Right atrium auricular region (tissue), 2 donors: ENCODE results near the gene AHCYL1. TPM values are rescaled to one million over a fixed set of nuclear protein-coding genes. Genes with fewer than 3 reads are reported as not detected.

Experiments
- DNase-seq: peaks from one replicate; pipeline ENCODE4 v3.0.0-alpha.2; 2019; ENCODE audit warnings: low spot score
- H3K27ac ChIP-seq, 2 donors: fragments of 200-600 bp; sonication (generic); 1 replicate in 1 of 2; 2 replicates in 1 of 2; pipeline ENCODE4 v1.5.1; 2016 to 2019
- H3K27me3 ChIP-seq, 2 donors: fragments of 200-600 bp; sonication (generic); one replicate each; pipeline versions ENCODE4 v1.5.1 to v1.6.0; 2017 to 2019
- H3K36me3 ChIP-seq: fragments of 200-600 bp; sonication (generic); one replicate; pipeline ENCODE4 v1.5.1; 2016
- H3K4me1 ChIP-seq, 2 donors: fragments of 200-600 bp; sonication (generic); one replicate each; pipeline versions ENCODE4 v1.5.1 to v1.6.0; 2017 to 2019
- H3K4me3 ChIP-seq, 2 donors: fragments of 200-600 bp; sonication (generic); 1 replicate in 1 of 2; 2 replicates in 1 of 2; pipeline ENCODE4 v1.5.1; 2017 to 2019; ENCODE audit warnings: mild to moderate bottlenecking in 1 of 2, moderate library complexity in 1 of 2
- H3K9me3 ChIP-seq, 2 donors: fragments of 200-600 bp; sonication (generic); one replicate each; pipeline ENCODE4 v1.5.1; 2019
- total RNA-seq, 2 donors: library from RNA; depleted of rRNA; stranded (reverse); fragments of >200 nt; gene quantifications; one replicate each; pipeline ENCODE4 v1.1.0, GENCODE V29; 2016
- TF ChIP-seq, protein P1 (sequence below), 2 donors: fragments of 200-600 bp; sonication (generic); IDR thresholded peaks; one replicate each; pipeline ENCODE4 v1.5.1; 2019; ENCODE audit warnings: antibody characterized with exemption in 2 of 2

AHCYL1 gene
- total RNA-seq, 2 donors from 2014 or later, result 28.7 to 36.9 TPM

DNA sequence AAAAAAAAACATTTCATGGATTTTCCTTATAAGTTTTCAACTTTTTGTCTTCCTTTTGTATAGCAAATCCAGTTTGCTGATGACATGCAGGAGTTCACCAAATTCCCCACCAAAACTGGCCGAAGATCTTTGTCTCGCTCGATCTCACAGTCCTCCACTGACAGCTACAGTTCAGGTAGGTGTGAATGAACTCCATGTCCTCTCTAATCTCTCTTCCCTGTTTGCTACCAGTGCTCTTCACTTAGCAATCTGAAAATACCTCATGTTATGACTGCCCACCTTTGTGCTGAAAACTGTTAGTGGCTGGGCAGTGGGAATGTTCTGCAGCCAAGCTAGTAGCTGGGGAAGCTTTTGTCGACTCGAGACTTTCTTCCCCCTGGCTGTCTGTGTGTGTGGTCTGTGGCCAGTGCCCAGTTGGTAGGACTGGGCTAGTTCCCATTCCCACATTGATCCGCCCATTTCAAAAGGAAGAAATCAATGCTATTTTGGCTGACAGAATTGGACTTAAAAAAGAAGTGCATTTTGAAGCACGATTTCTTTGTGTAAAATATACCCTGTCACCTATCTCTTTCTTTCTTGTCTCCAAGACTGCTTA, 24.5 kb downstream of the AHCYL1 start:
- Histone ChIP-seq H3K4me1 (peaks cover 0 to 32% of the 10 kb centered on the region in 2 donors), H3K36me3 (peaks cover 49% of the 10 kb centered on the region), H3K27me3 (no peaks in the 10 kb centered on the region), H3K4me3 (no peak overlapping the region), H3K27ac (no peak overlapping the region), H3K9me3 (no peaks in the 10 kb centered on the region)
- DNase-seq, result no peak
- TF ChIP-seq, protein P1, sequence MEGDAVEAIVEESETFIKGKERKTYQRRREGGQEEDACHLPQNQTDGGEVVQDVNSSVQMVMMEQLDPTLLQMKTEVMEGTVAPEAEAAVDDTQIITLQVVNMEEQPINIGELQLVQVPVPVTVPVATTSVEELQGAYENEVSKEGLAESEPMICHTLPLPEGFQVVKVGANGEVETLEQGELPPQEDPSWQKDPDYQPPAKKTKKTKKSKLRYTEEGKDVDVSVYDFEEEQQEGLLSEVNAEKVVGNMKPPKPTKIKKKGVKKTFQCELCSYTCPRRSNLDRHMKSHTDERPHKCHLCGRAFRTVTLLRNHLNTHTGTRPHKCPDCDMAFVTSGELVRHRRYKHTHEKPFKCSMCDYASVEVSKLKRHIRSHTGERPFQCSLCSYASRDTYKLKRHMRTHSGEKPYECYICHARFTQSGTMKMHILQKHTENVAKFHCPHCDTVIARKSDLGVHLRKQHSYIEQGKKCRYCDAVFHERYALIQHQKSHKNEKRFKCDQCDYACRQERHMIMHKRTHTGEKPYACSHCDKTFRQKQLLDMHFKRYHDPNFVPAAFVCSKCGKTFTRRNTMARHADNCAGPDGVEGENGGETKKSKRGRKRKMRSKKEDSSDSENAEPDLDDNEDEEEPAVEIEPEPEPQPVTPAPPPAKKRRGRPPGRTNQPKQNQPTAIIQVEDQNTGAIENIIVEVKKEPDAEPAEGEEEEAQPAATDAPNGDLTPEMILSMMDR (IDR thresholded peaks at IDR 0.05), result no peak

DNA sequence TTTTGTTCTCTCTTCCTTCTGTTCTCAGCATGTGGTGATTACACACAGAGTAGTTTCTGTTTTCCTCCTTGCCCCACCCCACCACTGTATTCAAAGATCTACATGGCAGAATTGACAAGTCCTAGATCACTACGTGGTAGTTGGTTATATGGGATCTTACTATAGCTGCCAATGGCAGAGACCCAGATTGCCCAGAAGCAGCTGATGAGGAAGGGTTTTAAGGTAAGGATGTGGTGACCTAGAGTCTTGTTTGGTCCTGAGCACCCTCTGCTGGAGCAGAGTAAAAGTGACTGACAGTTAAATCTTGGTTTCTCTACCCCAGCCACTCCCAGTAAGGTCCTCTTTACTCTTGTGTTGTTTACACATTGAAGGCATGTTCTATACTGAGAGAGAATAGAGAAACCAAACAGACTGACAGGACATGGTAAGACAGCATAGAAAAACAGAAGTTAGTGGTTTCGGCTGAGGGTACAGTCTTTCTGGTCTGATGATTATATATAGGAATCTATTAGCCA, 27.0 kb downstream of the AHCYL1 start:
- DNase-seq, result no peak
- Histone ChIP-seq H3K9me3 (no peaks in the 10 kb centered on the region), H3K4me3 (no peak overlapping the region), H3K4me1 (peaks cover 0 to 6% of the 10 kb centered on the region in 2 donors), H3K27ac (no peak overlapping the region), H3K27me3 (no peaks in the 10 kb centered on the region), H3K36me3 (peaks cover 73% of the 10 kb centered on the region)
- TF ChIP-seq, protein P1 (IDR thresholded peaks at IDR 0.05), result peak in 1 of 2 donors; percentile 56

DNA sequence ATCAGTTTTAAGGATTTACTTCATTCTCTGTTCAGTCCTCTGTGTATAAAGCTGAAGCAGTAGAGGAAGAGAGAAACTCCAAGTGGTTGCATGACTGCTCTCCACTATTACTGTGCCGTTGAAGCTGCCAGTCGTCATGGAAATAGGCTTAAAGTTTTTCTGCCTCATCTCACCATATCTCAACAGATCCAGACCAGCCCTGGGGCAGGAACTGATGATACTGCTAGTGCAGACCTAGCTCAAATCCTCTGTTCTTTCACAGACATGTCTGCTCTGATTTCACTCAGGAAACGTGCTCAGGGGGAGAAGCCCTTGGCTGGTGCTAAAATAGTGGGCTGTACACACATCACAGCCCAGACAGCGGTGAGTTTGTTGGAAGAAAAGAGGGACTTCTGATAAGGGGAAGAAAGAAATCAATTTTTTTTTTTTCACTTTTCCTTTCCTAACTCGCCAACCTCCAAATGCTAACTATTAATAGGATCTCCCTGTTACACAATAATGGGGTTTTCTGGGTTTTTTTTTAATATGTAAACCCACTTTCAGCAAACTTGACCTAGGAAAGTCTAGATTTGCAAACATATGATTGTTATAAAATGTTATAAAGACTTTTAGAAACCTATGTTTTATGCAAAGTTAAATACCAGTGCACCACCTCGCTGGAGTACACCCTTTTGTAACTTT, 27.7 kb downstream of the AHCYL1 start:
- Histone ChIP-seq H3K36me3 (peaks cover 80% of the 10 kb centered on the region), H3K9me3 (no peaks in the 10 kb centered on the region), H3K4me1 (no peaks in the 10 kb centered on the region), H3K4me3 (no peak overlapping the region), H3K27ac (no peak overlapping the region), H3K27me3 (no peaks in the 10 kb centered on the region)
- TF ChIP-seq, protein P1 (IDR thresholded peaks at IDR 0.05), result no peak
- DNase-seq, result no peak

DNA sequence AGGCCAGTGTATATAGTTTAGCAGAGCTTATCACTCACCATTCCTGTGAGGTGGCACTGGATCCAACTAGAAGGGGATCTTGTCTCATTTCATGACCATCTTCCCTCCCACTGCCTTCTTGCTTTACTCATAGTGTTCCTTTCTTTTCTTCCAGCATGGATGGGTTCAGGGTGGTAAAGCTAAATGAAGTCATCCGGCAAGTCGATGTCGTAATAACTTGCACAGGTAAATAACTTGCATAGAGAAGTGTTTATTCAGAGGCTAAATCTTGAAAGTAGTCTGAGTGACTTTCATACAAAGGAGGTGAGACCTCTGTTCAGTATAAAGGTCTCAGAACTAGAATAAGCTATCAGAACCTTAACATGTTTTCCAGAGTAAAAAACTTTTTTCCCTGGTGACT, 33.2 kb downstream of the AHCYL1 start:
- H3K27ac ChIP-seq, result no peak overlapping the region

DNA sequence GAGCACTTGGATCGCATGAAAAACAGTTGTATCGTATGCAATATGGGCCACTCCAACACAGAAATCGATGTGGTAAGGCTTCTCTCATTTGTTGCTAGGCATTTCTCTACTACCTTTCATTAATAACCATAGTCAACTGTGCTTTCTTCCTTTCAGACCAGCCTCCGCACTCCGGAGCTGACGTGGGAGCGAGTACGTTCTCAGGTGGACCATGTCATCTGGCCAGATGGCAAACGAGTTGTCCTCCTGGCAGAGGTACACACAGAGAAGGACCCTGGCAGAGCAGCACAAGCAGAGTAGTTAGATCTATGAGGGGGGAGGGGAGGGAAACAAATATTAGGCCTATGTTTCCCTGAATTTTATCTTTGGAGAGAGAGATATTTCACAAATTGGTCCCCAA, 33.8 kb downstream of the AHCYL1 start:
- Histone ChIP-seq H3K9me3 (no peaks in the 10 kb centered on the region), H3K27ac (no peak overlapping the region), H3K36me3 (peaks cover 97% of the 10 kb centered on the region), H3K4me3 (no peak overlapping the region), H3K4me1 (no peaks in the 10 kb centered on the region), H3K27me3 (no peaks in the 10 kb centered on the region)
- TF ChIP-seq, protein P1 (IDR thresholded peaks at IDR 0.05), result no peak
- DNase-seq, result no peak

More for the DNA sequence above, 33.2 kb downstream of the AHCYL1 start:
- no peaks in the 10 kb centered on the region for H3K4me1 ChIP-seq
- H3K36me3 ChIP-seq, result peaks cover 98% of the 10 kb centered on the region
- no peak for DNase-seq
- no peak overlapping the region for H3K4me3 ChIP-seq
- no peaks in the 10 kb centered on the region for H3K9me3 ChIP-seq
- TF ChIP-seq, protein P1 (IDR thresholded peaks at IDR 0.05), result no peak
- no peaks in the 10 kb centered on the region for H3K27me3 ChIP-seq
